ENCODE measurements around the gene ADCY2. TPM values are rescaled to one million over a fixed set of nuclear protein-coding genes. Genes with fewer than 3 reads are reported as not detected.

Gene ADCY2
- polyA plus RNA-seq, 1 donor: 4.7 TPM

GRCh38 chr5:7611518-7611917 is 215.6 kb downstream of the ADCY2 start:
- no peaks in the 10 kb centered on the region for H3K27me3 ChIP-seq (ENCODE audit: control insufficient read depth, insufficient read depth, low read length)
- H3K9me3 ChIP-seq (ENCODE audit: control insufficient read depth, low read depth, low read length): no peaks in the 10 kb centered on the region
- no CpG with 5 or more reads among the region's 1 CpG for WGBS (ENCODE audit: insufficient coverage, low lambda C conversion rate)
- H3K4me3 ChIP-seq (ENCODE audit: low read length): no peak overlapping the region
- no peak overlapping the region for H3K27ac ChIP-seq (ENCODE audit: low read length)
- H3K36me3 ChIP-seq (ENCODE audit: control insufficient read depth, insufficient read depth, low read length): no peaks in the 10 kb centered on the region
- DNase-seq: no peak
- H3K4me1 ChIP-seq (ENCODE audit: control insufficient read depth, insufficient read depth, low read length): no peaks in the 10 kb centered on the region

- no peaks in the 10 kb centered on the region for H3K9me3 ChIP-seq (ENCODE audit: control insufficient read depth, low read depth, low read length)
- no peak for DNase-seq
- no peaks in the 10 kb centered on the region for H3K4me1 ChIP-seq (ENCODE audit: control insufficient read depth, insufficient read depth, low read length)
- no peak overlapping the region for H3K4me3 ChIP-seq (ENCODE audit: low read length)
- H3K36me3 ChIP-seq (ENCODE audit: control insufficient read depth, insufficient read depth, low read length): no peaks in the 10 kb centered on the region
- no peak overlapping the region for H3K27ac ChIP-seq (ENCODE audit: low read length)
- WGBS (ENCODE audit: insufficient coverage, low lambda C conversion rate): 80% methylated on average over 1 of the region's 2 CpGs
- no peaks in the 10 kb centered on the region for H3K27me3 ChIP-seq (ENCODE audit: control insufficient read depth, insufficient read depth, low read length)
These were observed 219.7 kb downstream of the ADCY2 start for GRCh38 chr5:7615566-7616061.

DNA sequence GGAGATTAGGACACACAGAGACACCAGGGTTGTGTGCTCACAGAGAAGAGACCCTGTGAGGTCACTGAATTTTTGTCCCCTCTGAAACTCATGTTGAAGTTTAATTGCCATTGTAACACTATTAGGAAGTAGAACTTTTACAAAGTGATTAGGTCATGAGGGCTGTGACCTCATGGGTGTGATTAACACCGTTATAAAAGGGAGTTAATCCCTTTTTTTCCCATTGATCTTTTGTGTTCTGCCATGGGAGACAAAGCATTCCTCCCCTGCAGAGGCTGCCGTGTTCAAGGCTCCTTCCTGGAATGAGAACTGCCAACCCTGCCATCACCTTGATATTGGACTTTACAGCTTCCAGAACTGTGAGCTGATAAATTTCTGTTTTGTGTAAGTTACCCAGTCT is 221.0 kb downstream of the ADCY2 start:
- Histone ChIP-seq H3K36me3 (ENCODE audit: control insufficient read depth, insufficient read depth, low read length) (no peaks in the 10 kb centered on the region), H3K27ac (ENCODE audit: low read length) (no peak overlapping the region), H3K4me3 (ENCODE audit: low read length) (no peak overlapping the region), H3K9me3 (ENCODE audit: control insufficient read depth, low read depth, low read length) (no peaks in the 10 kb centered on the region), H3K27me3 (ENCODE audit: control insufficient read depth, insufficient read depth, low read length) (no peaks in the 10 kb centered on the region), H3K4me1 (ENCODE audit: control insufficient read depth, insufficient read depth, low read length) (no peaks in the 10 kb centered on the region)
- DNase-seq: no peak
- WGBS (ENCODE audit: insufficient coverage, low lambda C conversion rate): no CpG with 5 or more reads among the region's 2 CpGs

DNA sequence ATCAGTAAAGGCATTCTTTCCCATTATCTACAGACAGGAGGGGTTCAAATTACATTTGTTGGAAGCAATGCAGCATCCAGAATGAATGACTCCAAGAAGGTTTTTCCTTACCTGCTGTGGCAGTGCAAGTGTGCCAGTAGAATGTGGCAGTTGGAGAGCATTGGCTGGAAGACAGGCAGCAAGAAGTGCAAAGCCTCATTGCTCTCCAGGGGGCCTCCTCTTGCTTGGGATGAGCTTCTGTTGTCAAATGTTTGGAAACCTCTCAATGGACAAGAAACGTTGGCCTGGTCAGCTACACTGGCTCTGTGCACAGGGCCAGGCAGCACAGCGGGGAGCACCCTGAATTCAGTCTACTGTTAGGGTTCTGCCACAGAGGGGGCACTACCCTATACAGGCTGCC is 226.6 kb downstream of the ADCY2 start:
- no peaks in the 10 kb centered on the region for H3K9me3 ChIP-seq (ENCODE audit: control insufficient read depth, low read depth, low read length)
- no peak overlapping the region for H3K27ac ChIP-seq (ENCODE audit: low read length)
- no peak overlapping the region for H3K4me3 ChIP-seq (ENCODE audit: low read length)
- H3K4me1 ChIP-seq (ENCODE audit: control insufficient read depth, insufficient read depth, low read length): no peaks in the 10 kb centered on the region
- H3K27me3 ChIP-seq (ENCODE audit: control insufficient read depth, insufficient read depth, low read length): no peaks in the 10 kb centered on the region
- DNase-seq: no peak
- no peaks in the 10 kb centered on the region for H3K36me3 ChIP-seq (ENCODE audit: control insufficient read depth, insufficient read depth, low read length)
- no CpG with 5 or more reads among the region's 2 CpGs for WGBS (ENCODE audit: insufficient coverage, low lambda C conversion rate)

GRCh38 chr5:7625740-7626139 is 229.8 kb downstream of the ADCY2 start:
- no CpG with 5 or more reads among the region's 2 CpGs for WGBS (ENCODE audit: insufficient coverage, low lambda C conversion rate)
- Histone ChIP-seq H3K27ac (ENCODE audit: low read length) (no peak overlapping the region), H3K27me3 (ENCODE audit: control insufficient read depth, insufficient read depth, low read length) (no peaks in the 10 kb centered on the region), H3K4me3 (ENCODE audit: low read length) (no peak overlapping the region), H3K9me3 (ENCODE audit: control insufficient read depth, low read depth, low read length) (no peaks in the 10 kb centered on the region), H3K4me1 (ENCODE audit: control insufficient read depth, insufficient read depth, low read length) (no peaks in the 10 kb centered on the region), H3K36me3 (ENCODE audit: control insufficient read depth, insufficient read depth, low read length) (no peaks in the 10 kb centered on the region)
- DNase-seq: no peak

DNA sequence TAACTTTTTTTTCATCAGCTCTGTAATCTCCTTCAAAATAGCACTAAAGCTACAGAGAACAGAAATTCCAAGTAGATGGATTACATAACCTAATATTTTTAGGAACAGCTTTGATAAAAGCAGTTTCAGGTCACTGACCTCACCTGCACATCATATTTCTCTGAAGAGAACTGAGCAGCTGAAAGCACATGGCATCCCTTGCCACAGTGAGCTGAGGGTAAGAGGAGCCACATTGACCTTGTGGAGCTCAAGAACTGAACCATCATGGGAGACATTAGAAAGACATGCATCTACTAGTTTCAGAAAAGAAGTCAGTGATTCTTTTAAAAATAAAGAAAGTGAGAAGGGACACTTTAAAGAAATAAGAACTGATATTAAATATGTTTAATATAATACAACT is 232.3 kb downstream of the ADCY2 start:
- Histone ChIP-seq H3K27me3 (ENCODE audit: control insufficient read depth, insufficient read depth, low read length) (no peaks in the 10 kb centered on the region), H3K4me1 (ENCODE audit: control insufficient read depth, insufficient read depth, low read length) (no peaks in the 10 kb centered on the region), H3K9me3 (ENCODE audit: control insufficient read depth, low read depth, low read length) (no peaks in the 10 kb centered on the region), H3K27ac (ENCODE audit: low read length) (no peak overlapping the region), H3K36me3 (ENCODE audit: control insufficient read depth, insufficient read depth, low read length) (no peaks in the 10 kb centered on the region), H3K4me3 (ENCODE audit: low read length) (no peak overlapping the region)
- DNase-seq: no peak

- Histone ChIP-seq H3K27ac (ENCODE audit: low read length) (no peak overlapping the region), H3K4me3 (ENCODE audit: low read length) (no peak overlapping the region), H3K9me3 (ENCODE audit: control insufficient read depth, low read depth, low read length) (no peaks in the 10 kb centered on the region), H3K36me3 (ENCODE audit: control insufficient read depth, insufficient read depth, low read length) (no peaks in the 10 kb centered on the region), H3K4me1 (ENCODE audit: control insufficient read depth, insufficient read depth, low read length) (no peaks in the 10 kb centered on the region), H3K27me3 (ENCODE audit: control insufficient read depth, insufficient read depth, low read length) (no peaks in the 10 kb centered on the region)
- no CpG with 5 or more reads among the region's 5 CpGs for WGBS (ENCODE audit: insufficient coverage, low lambda C conversion rate)
- no peak for DNase-seq
These were observed 232.9 kb downstream of the ADCY2 start for GRCh38 chr5:7628820-7629219.

- Histone ChIP-seq H3K27me3 (ENCODE audit: control insufficient read depth, insufficient read depth, low read length) (no peaks in the 10 kb centered on the region), H3K27ac (ENCODE audit: low read length) (no peak overlapping the region), H3K9me3 (ENCODE audit: control insufficient read depth, low read depth, low read length) (no peaks in the 10 kb centered on the region), H3K36me3 (ENCODE audit: control insufficient read depth, insufficient read depth, low read length) (no peaks in the 10 kb centered on the region), H3K4me1 (ENCODE audit: control insufficient read depth, insufficient read depth, low read length) (no peaks in the 10 kb centered on the region), H3K4me3 (ENCODE audit: low read length) (no peak overlapping the region)
- DNase-seq: no peak
- no CpG with 5 or more reads among the region's 5 CpGs for WGBS (ENCODE audit: insufficient coverage, low lambda C conversion rate)
These were observed 233.6 kb downstream of the ADCY2 start for GRCh38 chr5:7629561-7629960.

DNA sequence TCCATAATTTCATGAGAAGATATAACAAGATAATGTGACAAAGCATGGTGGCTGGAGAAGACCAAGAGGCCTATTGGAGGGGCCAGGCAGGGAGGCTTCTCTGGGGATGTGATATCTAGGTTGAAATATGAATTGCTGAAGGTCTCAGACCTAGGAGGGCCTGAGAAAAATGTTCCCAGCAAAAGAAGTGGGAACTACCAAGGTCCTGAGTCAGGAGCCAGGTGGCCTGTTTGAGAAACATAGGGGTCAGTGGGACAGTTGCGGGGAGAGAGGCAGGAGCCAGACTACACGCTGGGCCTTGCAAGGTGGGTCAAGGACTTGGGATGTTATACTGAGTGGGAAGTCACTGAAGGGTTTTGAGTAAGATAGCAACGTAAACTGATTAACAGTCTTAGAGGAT is 238.9 kb downstream of the ADCY2 start:
- Histone ChIP-seq H3K27me3 (ENCODE audit: control insufficient read depth, insufficient read depth, low read length) (no peaks in the 10 kb centered on the region), H3K4me1 (ENCODE audit: control insufficient read depth, insufficient read depth, low read length) (no peaks in the 10 kb centered on the region), H3K9me3 (ENCODE audit: control insufficient read depth, low read depth, low read length) (no peaks in the 10 kb centered on the region), H3K36me3 (ENCODE audit: control insufficient read depth, insufficient read depth, low read length) (no peaks in the 10 kb centered on the region), H3K27ac (ENCODE audit: low read length) (no peak overlapping the region), H3K4me3 (ENCODE audit: low read length) (no peak overlapping the region)
- no peak for DNase-seq
- no CpG with 5 or more reads among the region's 3 CpGs for WGBS (ENCODE audit: insufficient coverage, low lambda C conversion rate)

GRCh38 chr5:7638456-7638855 is 242.5 kb downstream of the ADCY2 start:
- DNase-seq: no peak
- H3K27ac ChIP-seq (ENCODE audit: low read length): no peak overlapping the region
- H3K4me1 ChIP-seq (ENCODE audit: control insufficient read depth, insufficient read depth, low read length): no peaks in the 10 kb centered on the region

GRCh38 chr5:7642029-7642428 is 246.1 kb downstream of the ADCY2 start:
- no peak for DNase-seq
- no peaks in the 10 kb centered on the region for H3K27me3 ChIP-seq (ENCODE audit: control insufficient read depth, insufficient read depth, low read length)
- H3K36me3 ChIP-seq (ENCODE audit: control insufficient read depth, insufficient read depth, low read length): no peaks in the 10 kb centered on the region
- no peaks in the 10 kb centered on the region for H3K4me1 ChIP-seq (ENCODE audit: control insufficient read depth, insufficient read depth, low read length)
- H3K27ac ChIP-seq (ENCODE audit: low read length): no peak overlapping the region
- H3K9me3 ChIP-seq (ENCODE audit: control insufficient read depth, low read depth, low read length): no peaks in the 10 kb centered on the region
- H3K4me3 ChIP-seq (ENCODE audit: low read length): no peak overlapping the region

More at GRCh38 chr5:7638456-7638855, 242.5 kb downstream of the ADCY2 start:
- H3K27me3 ChIP-seq (ENCODE audit: control insufficient read depth, insufficient read depth, low read length): no peaks in the 10 kb centered on the region
- no peak overlapping the region for H3K4me3 ChIP-seq (ENCODE audit: low read length)
- no peaks in the 10 kb centered on the region for H3K36me3 ChIP-seq (ENCODE audit: control insufficient read depth, insufficient read depth, low read length)
- no peaks in the 10 kb centered on the region for H3K9me3 ChIP-seq (ENCODE audit: control insufficient read depth, low read depth, low read length)
- no CpG with 5 or more reads among the region's 4 CpGs for WGBS (ENCODE audit: insufficient coverage, low lambda C conversion rate)

All from large intestine (tissue), 3 donors.